RWPE2 (cell line): ENCODE data around the gene IGFALS.
A peak's percentile ranks its signal among the peaks of the same experiment; 100 is the strongest.

ENCODE experiments used
- ATAC-seq: fragments of 200-7000 bp; cut with Tn5 transposase; 3 replicates; pipeline ENCODE4 v1.9.1; 2021; ENCODE audit warnings: low read depth
- DNase-seq: peaks from one replicate; pipeline ENCODE4 v3.0.0-alpha.2; 2020; ENCODE audit warnings: low spot score
- H3K27ac ChIP-seq: fragments of 450-650 bp; 2 replicates; pipeline ENCODE4 v1.5.1; 2017; ENCODE audit warnings: mild to moderate bottlenecking; ENCODE audit not compliant: poor library complexity, severe bottlenecking
- H3K27me3 ChIP-seq: fragments of 250-450 bp; sonication (Bioruptor Pico); 2 replicates; pipeline ENCODE4 v1.5.1; 2021; ENCODE audit warnings: mild to moderate bottlenecking, moderate library complexity; ENCODE audit not compliant: insufficient read depth, poor library complexity, severe bottlenecking
- H3K36me3 ChIP-seq: fragments of 250-450 bp; sonication (Bioruptor Pico); 2 replicates; pipeline ENCODE4 v1.5.1; 2020; ENCODE audit warnings: low read depth, mild to moderate bottlenecking, moderate library complexity
- H3K4me1 ChIP-seq: fragments of 250-450 bp; sonication (Bioruptor Pico); 2 replicates; pipeline ENCODE4 v1.5.1; 2021; ENCODE audit warnings: mild to moderate bottlenecking, moderate library complexity; ENCODE audit not compliant: insufficient read depth, poor library complexity, severe bottlenecking
- H3K4me3 ChIP-seq: fragments of 250-450 bp; sonication (Bioruptor Pico); 2 replicates; pipeline ENCODE4 v1.5.1; 2021; ENCODE audit warnings: mild to moderate bottlenecking, moderate library complexity; ENCODE audit not compliant: severe bottlenecking
- H3K9me3 ChIP-seq: fragments of 250-450 bp; sonication (Bioruptor Pico); 2 replicates; pipeline ENCODE4 v1.5.1; 2021; ENCODE audit warnings: mild to moderate bottlenecking, moderate library complexity; ENCODE audit not compliant: severe bottlenecking
- TF ChIP-seq, protein P1 (sequence below): fragments of 450-650 bp; IDR thresholded peaks from one replicate; pipeline ENCODE4 v1.5.1; 2017; ENCODE audit warnings: mild to moderate bottlenecking, moderate library complexity; ENCODE audit not compliant: poor library complexity, severe bottlenecking

The IGFALS gene

DNA sequence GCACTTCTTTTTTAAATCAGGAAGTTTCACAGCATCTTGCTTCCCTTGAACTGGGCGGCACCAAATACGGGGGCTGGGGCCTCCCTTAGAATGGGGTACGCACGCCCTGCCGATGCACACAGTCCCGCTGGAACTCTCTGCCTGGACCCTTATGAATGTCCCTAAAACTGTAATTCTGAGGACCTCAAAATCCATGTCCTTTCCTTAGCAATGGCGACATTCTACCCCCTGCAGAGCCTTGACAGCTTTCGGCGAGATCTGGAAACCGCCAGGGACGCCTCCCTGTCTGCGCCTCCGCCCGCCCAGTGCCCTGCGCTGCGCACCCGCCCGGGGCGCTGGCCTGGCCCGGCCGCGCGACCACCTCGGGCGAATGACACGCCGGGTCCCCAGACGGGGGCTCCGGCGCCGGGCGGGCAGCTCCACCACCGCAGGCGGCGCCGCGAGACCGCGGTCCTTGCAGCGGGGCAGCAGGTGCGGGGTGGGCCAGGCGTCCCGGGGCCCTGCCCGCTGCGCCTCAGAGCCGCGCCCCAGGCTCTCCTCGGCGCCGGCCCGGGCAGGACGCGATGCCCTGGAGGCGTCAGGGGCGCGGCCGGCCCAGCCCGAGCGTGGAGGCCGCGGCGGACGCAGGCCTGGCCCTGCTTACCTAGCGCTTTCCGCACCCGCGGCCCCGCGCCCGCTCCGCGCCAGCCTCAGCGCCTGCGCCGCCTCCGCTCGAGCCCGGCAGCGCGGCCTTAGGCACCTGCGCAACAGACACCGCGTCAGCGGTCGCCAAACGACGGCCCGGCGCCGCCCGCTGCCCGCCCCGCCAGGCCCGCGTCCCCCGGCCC, 32.6 kb upstream of the IGFALS start:
- H3K4me3 ChIP-seq: peak overlapping the region; percentile 62
- TF ChIP-seq, protein P1, sequence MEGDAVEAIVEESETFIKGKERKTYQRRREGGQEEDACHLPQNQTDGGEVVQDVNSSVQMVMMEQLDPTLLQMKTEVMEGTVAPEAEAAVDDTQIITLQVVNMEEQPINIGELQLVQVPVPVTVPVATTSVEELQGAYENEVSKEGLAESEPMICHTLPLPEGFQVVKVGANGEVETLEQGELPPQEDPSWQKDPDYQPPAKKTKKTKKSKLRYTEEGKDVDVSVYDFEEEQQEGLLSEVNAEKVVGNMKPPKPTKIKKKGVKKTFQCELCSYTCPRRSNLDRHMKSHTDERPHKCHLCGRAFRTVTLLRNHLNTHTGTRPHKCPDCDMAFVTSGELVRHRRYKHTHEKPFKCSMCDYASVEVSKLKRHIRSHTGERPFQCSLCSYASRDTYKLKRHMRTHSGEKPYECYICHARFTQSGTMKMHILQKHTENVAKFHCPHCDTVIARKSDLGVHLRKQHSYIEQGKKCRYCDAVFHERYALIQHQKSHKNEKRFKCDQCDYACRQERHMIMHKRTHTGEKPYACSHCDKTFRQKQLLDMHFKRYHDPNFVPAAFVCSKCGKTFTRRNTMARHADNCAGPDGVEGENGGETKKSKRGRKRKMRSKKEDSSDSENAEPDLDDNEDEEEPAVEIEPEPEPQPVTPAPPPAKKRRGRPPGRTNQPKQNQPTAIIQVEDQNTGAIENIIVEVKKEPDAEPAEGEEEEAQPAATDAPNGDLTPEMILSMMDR: no peak
- H3K4me1 ChIP-seq: peaks cover 6% of the 10 kb centered on the region
- H3K27ac ChIP-seq: peak overlapping the region; percentile 54
- no peaks in the 10 kb centered on the region for H3K9me3 ChIP-seq
- H3K36me3 ChIP-seq: peaks cover 21% of the 10 kb centered on the region
- ATAC-seq: peak; percentile 22; the same call in 2 of the 3 replicates
- H3K27me3 ChIP-seq: no peaks in the 10 kb centered on the region
- DNase-seq: no peak

- H3K9me3 ChIP-seq: no peaks in the 10 kb centered on the region
- H3K27me3 ChIP-seq: no peaks in the 10 kb centered on the region
- peaks cover 6% of the 10 kb centered on the region for H3K4me1 ChIP-seq
- peaks cover 25% of the 10 kb centered on the region for H3K36me3 ChIP-seq
- peak overlapping the region; percentile 62 for H3K4me3 ChIP-seq
- DNase-seq (no peak), ATAC-seq (no peak)
- H3K27ac ChIP-seq: no peak overlapping the region
- TF ChIP-seq, protein P1: no peak
Observed at GRCh38 chr16:1825381-1825863, 31.9 kb upstream of the IGFALS start.

DNA sequence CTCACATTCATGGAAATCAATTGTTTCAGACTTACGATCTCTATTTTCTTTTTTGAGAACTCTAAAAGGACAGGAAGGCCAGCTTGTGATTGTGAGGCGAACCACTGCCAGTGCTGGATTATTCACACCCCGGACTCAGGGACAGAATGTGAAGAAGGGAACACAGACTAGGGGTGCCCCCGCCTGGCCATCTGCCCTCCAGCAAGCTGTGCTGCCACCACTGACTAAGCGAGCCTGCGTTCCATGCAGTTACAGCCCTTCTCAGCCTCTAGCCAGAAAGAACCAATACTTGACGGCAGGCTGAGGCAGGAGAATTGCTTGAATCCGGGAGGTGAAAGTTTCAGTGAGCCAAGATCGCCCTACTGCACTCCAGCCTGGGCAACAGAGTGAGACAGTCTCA, 30.3 kb upstream of the IGFALS start:
- Histone ChIP-seq H3K4me1 (peaks cover 6% of the 10 kb centered on the region), H3K27me3 (no peaks in the 10 kb centered on the region), H3K36me3 (peaks cover 23% of the 10 kb centered on the region), H3K27ac (no peak overlapping the region), H3K9me3 (no peaks in the 10 kb centered on the region), H3K4me3 (no peak overlapping the region)
- ATAC-seq: peak; percentile 40
- peak; percentile 75 for DNase-seq
- TF ChIP-seq, protein P1: peak; percentile 61

GRCh38 chr16:1822801-1823200, 29.3 kb upstream of the IGFALS start:
- Histone ChIP-seq H3K36me3 (peaks cover 23% of the 10 kb centered on the region), H3K27me3 (no peaks in the 10 kb centered on the region), H3K4me3 (no peak overlapping the region), H3K4me1 (no peaks in the 10 kb centered on the region), H3K9me3 (no peaks in the 10 kb centered on the region), H3K27ac (no peak overlapping the region)
- TF ChIP-seq, protein P1: no peak
- no peak for ATAC-seq
- no peak for DNase-seq
